Measurements from ENCODE around the gene SRPRB. TPM values are rescaled to one million over a fixed set of nuclear protein-coding genes. Genes with fewer than 3 reads are reported as not detected.

SRPRB gene
- total RNA-seq, 1 donor from 2014 or later: 7.6 TPM

- no peaks in the 10 kb centered on the region for H3K36me3 ChIP-seq
- no peaks in the 10 kb centered on the region for H3K4me1 ChIP-seq
- H3K27me3 ChIP-seq: no peaks in the 10 kb centered on the region
- TF ChIP-seq, protein P1, sequence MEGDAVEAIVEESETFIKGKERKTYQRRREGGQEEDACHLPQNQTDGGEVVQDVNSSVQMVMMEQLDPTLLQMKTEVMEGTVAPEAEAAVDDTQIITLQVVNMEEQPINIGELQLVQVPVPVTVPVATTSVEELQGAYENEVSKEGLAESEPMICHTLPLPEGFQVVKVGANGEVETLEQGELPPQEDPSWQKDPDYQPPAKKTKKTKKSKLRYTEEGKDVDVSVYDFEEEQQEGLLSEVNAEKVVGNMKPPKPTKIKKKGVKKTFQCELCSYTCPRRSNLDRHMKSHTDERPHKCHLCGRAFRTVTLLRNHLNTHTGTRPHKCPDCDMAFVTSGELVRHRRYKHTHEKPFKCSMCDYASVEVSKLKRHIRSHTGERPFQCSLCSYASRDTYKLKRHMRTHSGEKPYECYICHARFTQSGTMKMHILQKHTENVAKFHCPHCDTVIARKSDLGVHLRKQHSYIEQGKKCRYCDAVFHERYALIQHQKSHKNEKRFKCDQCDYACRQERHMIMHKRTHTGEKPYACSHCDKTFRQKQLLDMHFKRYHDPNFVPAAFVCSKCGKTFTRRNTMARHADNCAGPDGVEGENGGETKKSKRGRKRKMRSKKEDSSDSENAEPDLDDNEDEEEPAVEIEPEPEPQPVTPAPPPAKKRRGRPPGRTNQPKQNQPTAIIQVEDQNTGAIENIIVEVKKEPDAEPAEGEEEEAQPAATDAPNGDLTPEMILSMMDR (IDR thresholded peaks at IDR 0.05): no peak
- TF ChIP-seq POLR2A (IDR thresholded peaks at IDR 0.05) (no peak), POLR2AphosphoS5 (IDR thresholded peaks at IDR 0.05; ENCODE audit: insufficient read depth in 1 of 2, low read depth in 1 of 2) (no peak)
- H3K27ac ChIP-seq: no peak overlapping the region
- no peak overlapping the region for H3K4me3 ChIP-seq
- H3K9me3 ChIP-seq: no peaks in the 10 kb centered on the region
- intact Hi-C loops (cut with DNase I): no loop called here
- no peak for DNase-seq (ENCODE audit: extremely low spot score in 2 of 2)
Measured at GRCh38 chr3:133854264-133855001, 48.8 kb downstream of the SRPRB start.

DNA sequence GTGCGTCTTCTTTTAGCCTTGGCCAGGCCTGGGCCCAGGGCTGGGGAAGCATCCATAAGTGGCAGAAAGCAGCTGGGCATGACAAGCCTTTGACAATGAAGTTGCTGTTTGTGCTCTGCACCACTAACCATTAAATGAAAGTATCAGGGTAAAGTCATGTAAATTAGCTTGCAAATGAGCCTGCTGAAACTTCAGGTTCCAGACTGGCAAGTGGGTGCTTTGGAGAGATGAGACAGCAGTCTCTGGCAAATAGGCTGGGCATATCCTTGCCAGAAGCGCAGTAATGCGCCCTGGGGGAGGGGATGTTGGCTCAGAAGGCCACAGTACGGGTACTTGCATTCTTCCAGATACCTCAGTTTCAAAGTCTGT is 49.4 kb downstream of the SRPRB start:
- no peak overlapping the region for H3K4me3 ChIP-seq
- no peaks in the 10 kb centered on the region for H3K27me3 ChIP-seq
- no peaks in the 10 kb centered on the region for H3K4me1 ChIP-seq
- no peaks in the 10 kb centered on the region for H3K9me3 ChIP-seq
- TF ChIP-seq POLR2AphosphoS5 (IDR thresholded peaks at IDR 0.05; ENCODE audit: insufficient read depth in 1 of 2, low read depth in 1 of 2): no peak
- DNase-seq (ENCODE audit: extremely low spot score in 2 of 2): no peak
- intact Hi-C loops (cut with DNase I): no loop called here
- no peak overlapping the region for H3K27ac ChIP-seq
- H3K36me3 ChIP-seq: no peaks in the 10 kb centered on the region

DNA sequence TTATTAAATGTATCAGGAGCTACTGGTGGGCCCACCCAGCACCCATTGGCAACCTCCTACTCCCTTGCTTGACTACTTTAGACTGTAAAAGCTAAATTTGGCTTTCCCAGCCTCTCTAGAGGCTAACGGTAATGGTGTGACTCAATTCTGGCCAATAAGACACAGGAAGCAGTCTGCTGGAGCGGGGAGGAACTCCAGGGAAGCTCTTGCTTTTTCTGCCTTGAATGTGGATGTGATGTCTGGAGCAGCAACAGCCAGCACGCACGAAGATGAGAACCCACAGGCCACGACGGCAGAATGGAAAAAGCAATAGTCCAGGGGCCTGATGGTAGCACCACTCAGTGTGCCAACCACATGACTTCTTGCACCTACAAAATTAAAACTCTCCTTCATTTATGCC is 50.2 kb downstream of the SRPRB start:
- H3K9me3 ChIP-seq: no peaks in the 10 kb centered on the region
- no peaks in the 10 kb centered on the region for H3K36me3 ChIP-seq
- intact Hi-C loops (cut with DNase I): no loop called here
- H3K27ac ChIP-seq: no peak overlapping the region
- H3K4me1 ChIP-seq: no peaks in the 10 kb centered on the region
- H3K4me3 ChIP-seq: no peak overlapping the region
- no peak for DNase-seq (ENCODE audit: extremely low spot score in 2 of 2)
- TF ChIP-seq, protein P1 (IDR thresholded peaks at IDR 0.05): no peak
- TF ChIP-seq POLR2A (IDR thresholded peaks at IDR 0.05) (no peak), POLR2AphosphoS5 (IDR thresholded peaks at IDR 0.05; ENCODE audit: insufficient read depth in 1 of 2, low read depth in 1 of 2) (no peak)
- no peaks in the 10 kb centered on the region for H3K27me3 ChIP-seq

DNA sequence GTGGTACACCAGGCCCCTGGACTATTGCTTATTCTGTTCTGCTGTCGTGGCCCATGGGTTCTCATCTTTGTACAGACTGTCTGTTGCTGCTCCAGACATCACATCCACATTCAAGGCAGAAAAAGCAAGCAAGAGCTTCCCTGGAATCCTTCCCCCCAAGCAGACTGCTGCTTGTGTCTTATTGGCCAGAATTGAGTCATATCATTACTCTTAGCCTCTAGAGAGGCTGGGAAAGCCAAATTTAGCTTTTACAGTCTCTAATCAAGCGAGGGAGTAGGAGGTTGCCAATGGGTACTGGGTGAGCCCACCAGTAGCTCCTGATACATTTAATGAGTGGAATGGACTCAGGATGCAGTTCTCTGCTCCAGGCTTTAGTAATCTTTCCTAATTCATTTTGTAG is 50.7 kb downstream of the SRPRB start:
- no peaks in the 10 kb centered on the region for H3K36me3 ChIP-seq
- DNase-seq (ENCODE audit: extremely low spot score in 2 of 2): no peak
- no peaks in the 10 kb centered on the region for H3K27me3 ChIP-seq
- H3K27ac ChIP-seq: no peak overlapping the region
- H3K9me3 ChIP-seq: no peaks in the 10 kb centered on the region
- TF ChIP-seq, protein P1 (IDR thresholded peaks at IDR 0.05): no peak
- TF ChIP-seq POLR2AphosphoS5 (IDR thresholded peaks at IDR 0.05; ENCODE audit: insufficient read depth in 1 of 2, low read depth in 1 of 2) (no peak), POLR2A (IDR thresholded peaks at IDR 0.05) (no peak)
- H3K4me3 ChIP-seq: no peak overlapping the region
- intact Hi-C loops (cut with DNase I): no loop called here
- no peaks in the 10 kb centered on the region for H3K4me1 ChIP-seq

GRCh38 chr3:133857767-133858166 is 52.2 kb downstream of the SRPRB start:
- no peaks in the 10 kb centered on the region for H3K36me3 ChIP-seq
- TF ChIP-seq POLR2AphosphoS5 (IDR thresholded peaks at IDR 0.05; ENCODE audit: insufficient read depth in 1 of 2, low read depth in 1 of 2): no peak
- TF ChIP-seq, protein P1 (IDR thresholded peaks at IDR 0.05): no peak
- no peak for TF ChIP-seq POLR2A (IDR thresholded peaks at IDR 0.05)
- DNase-seq (ENCODE audit: extremely low spot score in 2 of 2): no peak
- H3K27ac ChIP-seq: no peak overlapping the region
- H3K4me3 ChIP-seq: no peak overlapping the region
- intact Hi-C loops (cut with DNase I): no loop called here
- no peaks in the 10 kb centered on the region for H3K27me3 ChIP-seq
- no peaks in the 10 kb centered on the region for H3K9me3 ChIP-seq
- no peaks in the 10 kb centered on the region for H3K4me1 ChIP-seq
